NCI-H460 (cell line): Measurements from ENCODE around the gene FUT7. TPM values are rescaled to one million over a fixed set of nuclear protein-coding genes. Genes with fewer than 3 reads are reported as not detected.

Experiments
- DNase-seq: peaks from one replicate; pipeline ENCODE4 v3.0.0-alpha.2; 2016; ENCODE audit warnings: low read depth; ENCODE audit errors: extremely low read depth
- total RNA-seq: library from RNA; depleted of rRNA; stranded (reverse); fragments of >200 nt; shearing (Covaris generic); gene quantifications from 2 replicates; pipeline ENCODE4 v1.2.3, GENCODE V29; 2014; rRNA removed

FUT7 gene
- total RNA-seq, 1 experiment from 2014 or later: not detected

- no peak for DNase-seq
Observed at GRCh38 chr9:136985027-136985602, 46.8 kb downstream of the FUT7 start.

DNA sequence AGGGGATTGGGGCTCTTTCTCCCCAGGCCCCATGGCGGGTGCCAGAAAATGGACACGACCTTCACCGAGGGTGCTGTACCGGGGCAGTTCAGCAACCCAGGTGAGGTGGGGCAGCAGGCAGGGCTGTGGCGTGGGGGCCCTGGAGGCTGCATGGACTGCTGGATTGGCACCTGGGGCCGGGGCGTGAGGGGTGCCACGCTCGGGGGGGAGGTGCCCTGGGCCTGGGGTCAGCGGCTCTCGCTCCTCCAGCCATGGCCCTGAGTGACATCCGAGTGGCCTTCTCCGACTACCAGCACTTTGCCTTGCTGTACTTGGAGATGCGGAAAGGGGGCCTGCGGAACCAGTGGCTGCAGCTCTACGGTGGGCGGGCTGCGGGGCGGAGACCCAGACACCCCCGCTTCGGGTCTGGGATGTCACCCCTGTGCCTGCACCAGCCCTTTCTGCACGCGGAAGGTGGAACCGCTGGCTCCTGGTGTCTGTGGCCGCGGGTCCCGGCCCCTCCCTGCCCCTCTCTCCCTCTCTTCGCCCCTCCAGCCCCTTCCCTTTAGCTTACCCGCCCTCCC lies 47.3 kb downstream of the FUT7 start:
- no peak for DNase-seq

DNA sequence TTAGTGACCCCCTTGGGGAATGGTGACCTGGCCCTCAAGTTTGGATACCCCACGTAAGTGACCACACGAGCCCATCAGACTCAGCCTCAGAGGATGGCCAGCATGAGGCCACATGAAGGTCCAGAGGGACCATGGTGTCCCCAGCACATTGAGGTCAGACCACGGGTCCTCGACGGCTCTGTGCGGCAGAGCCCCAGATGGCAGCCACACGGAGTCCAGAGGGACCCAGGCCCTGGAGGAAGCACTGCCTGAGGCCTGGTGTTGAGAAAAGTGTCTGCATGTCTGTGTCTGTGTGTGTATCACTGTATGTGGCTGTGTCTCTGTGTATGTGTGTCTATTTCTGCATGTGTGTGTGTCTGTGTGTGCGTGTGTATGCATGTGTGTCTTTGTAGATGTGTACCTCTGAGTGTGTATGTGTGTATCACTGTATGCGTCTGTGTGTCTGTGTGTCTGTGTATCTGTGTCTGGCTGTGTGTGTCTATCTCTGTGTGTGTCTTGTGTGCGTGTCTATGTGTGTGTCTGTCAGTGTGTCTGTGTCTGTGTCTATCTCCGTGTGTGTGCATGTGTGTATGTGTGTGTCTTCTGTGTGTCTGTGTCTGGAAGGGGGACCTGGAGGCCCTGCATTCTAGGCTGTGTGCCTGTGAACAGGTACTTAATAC lies 48.1 kb downstream of the FUT7 start:
- no peak for DNase-seq

- DNase-seq: no peak
Observed at GRCh38 chr9:136983167-136983566, 48.7 kb downstream of the FUT7 start.

GRCh38 chr9:136982232-136983051 lies 49.4 kb downstream of the FUT7 start, which contains the start of gene LCNL1:
LCNL1 (plus strand) TSS chr9:136982993; CDS start chr9:136983587, 594 bp downstream.
- DNase-seq: no peak

- DNase-seq: no peak
Observed at GRCh38 chr9:136981588-136982231, 50.2 kb downstream of the FUT7 start.

DNA sequence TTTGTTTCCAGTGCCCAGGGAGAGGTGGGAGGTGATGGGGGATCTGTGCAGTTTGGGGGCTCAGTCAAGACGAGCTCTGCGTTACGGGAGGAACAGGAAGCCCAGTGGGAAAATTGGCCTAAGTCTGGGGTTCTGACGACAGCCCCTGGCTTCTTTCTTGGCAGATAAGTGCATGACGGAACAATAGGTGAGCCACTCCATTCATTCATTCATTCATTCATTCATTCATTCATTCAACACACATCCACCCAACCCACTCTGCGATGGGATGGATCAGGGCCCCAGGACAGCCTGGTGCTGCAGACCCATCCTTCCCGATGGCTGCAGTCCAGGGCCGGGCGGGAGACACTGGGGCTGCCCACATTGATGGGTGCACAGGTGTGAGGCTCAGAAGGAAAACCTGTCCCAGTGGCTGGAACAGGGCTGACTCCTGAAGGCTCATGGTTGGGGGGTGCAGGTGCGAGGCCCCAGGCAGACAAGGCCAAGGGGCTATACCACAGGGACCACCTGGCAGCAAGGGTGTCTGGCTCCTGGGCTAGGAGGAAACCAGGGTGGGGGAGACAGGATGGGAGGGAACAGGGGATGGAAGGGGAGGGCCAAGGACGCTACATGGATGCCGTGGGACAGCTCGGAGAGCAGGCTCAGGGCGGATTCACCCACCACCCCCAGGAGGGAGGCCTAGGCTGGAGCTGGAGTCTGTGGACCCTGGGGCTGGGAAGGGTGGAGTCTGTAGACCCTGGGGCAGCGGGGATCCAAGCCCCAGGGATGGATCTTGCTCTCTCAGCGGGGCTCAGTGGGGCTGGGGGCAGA lies 51.0 kb downstream of the FUT7 start:
- no peak for DNase-seq

Other genes starting within 250 kb of the FUT7 start
- gene TMEM141, start 240.7 kb downstream of the FUT7 start, total RNA-seq: 24.0 and 27.6 TPM in 2 replicates
- 1.7 and 1.8 TPM in 2 replicates for gene CCDC183, start 235.8 kb downstream of the FUT7 start, total RNA-seq
- gene RABL6, start 224.1 kb downstream of the FUT7 start, total RNA-seq: 59.4 and 69.4 TPM in 2 replicates
- 2.6 and 2.7 TPM in 2 replicates for gene AJM1, start 189.6 kb downstream of the FUT7 start, total RNA-seq
- gene PHPT1, start 182.7 kb downstream of the FUT7 start, total RNA-seq: 132 and 134 TPM in 2 replicates
- gene MAMDC4, start 179.7 kb downstream of the FUT7 start, total RNA-seq: 4.4 and 4.5 TPM in 2 replicates
- 309 and 321 TPM in 2 replicates for gene EDF1, start 165.8 kb downstream of the FUT7 start, total RNA-seq
- 12.1 and 17.9 TPM in 2 replicates for gene TRAF2, start 145.6 kb downstream of the FUT7 start, total RNA-seq
- gene FBXW5, start 87.3 kb downstream of the FUT7 start, total RNA-seq: 93.0 and 112 TPM in 2 replicates
- gene C8G, start 86.8 kb downstream of the FUT7 start, total RNA-seq: 0.92 TPM in 1 of 2 replicates, not detected in the other
- gene LCN12, start 79.8 kb downstream of the FUT7 start, total RNA-seq: 1.2 and 1.5 TPM in 2 replicates
- not detected in 2 replicates for gene PTGDS, start 54.6 kb downstream of the FUT7 start, total RNA-seq
- not detected in 2 replicates for gene LCNL1, start 49.1 kb downstream of the FUT7 start, total RNA-seq
- gene PAXX, start 39.7 kb downstream of the FUT7 start, total RNA-seq: 35.4 and 39.4 TPM in 2 replicates
- gene CLIC3, start 35.5 kb downstream of the FUT7 start, total RNA-seq: 0.17 TPM in 1 of 2 replicates, not detected in the other
- 21.0 and 25.0 TPM in 2 replicates for gene ABCA2, start 3.9 kb downstream of the FUT7 start, total RNA-seq
- 30.3 and 35.5 TPM in 2 replicates for gene NPDC1, start 14.1 kb upstream of the FUT7 start, total RNA-seq
- gene ENTPD2, start 22.0 kb upstream of the FUT7 start, total RNA-seq: not detected in 2 replicates
- gene SAPCD2, start 38.5 kb upstream of the FUT7 start, total RNA-seq: 32.4 and 43.6 TPM in 2 replicates
- gene UAP1L1, start 45.4 kb upstream of the FUT7 start, total RNA-seq: 3.6 and 4.0 TPM in 2 replicates
- 53.6 and 55.5 TPM in 2 replicates for gene MAN1B1, start 54.9 kb upstream of the FUT7 start, total RNA-seq
- 111 and 116 TPM in 2 replicates for gene DPP7, start 82.6 kb upstream of the FUT7 start, total RNA-seq
- gene GRIN1, start 107.1 kb upstream of the FUT7 start, total RNA-seq: not detected in 2 replicates
- not detected in 2 replicates for gene LRRC26, start 138.0 kb upstream of the FUT7 start, total RNA-seq
- not detected in 2 replicates for gene TMEM210, start 140.0 kb upstream of the FUT7 start, total RNA-seq
- gene ANAPC2, start 156.5 kb upstream of the FUT7 start, total RNA-seq: 11.0 and 16.1 TPM in 2 replicates
- 59.3 and 66.1 TPM in 2 replicates for gene SSNA1, start 156.6 kb upstream of the FUT7 start, total RNA-seq
- gene TPRN, start 168.7 kb upstream of the FUT7 start, total RNA-seq: 7.4 and 8.2 TPM in 2 replicates
- gene TMEM203, start 173.6 kb upstream of the FUT7 start, total RNA-seq: 38.8 and 39.8 TPM in 2 replicates
- gene NDOR1, start 173.6 kb upstream of the FUT7 start, total RNA-seq: 11.1 and 13.5 TPM in 2 replicates
- gene RNF208, start 190.2 kb upstream of the FUT7 start, total RNA-seq: 0.37 and 0.40 TPM in 2 replicates
- 0.59 and 1.4 TPM in 2 replicates for gene CYSRT1, start 193.1 kb upstream of the FUT7 start, total RNA-seq
- not detected in 2 replicates for gene RNF224, start 195.4 kb upstream of the FUT7 start, total RNA-seq
- not detected in 2 replicates for gene SLC34A3, start 198.8 kb upstream of the FUT7 start, total RNA-seq
- 167 and 171 TPM in 2 replicates for gene TUBB4B, start 209.2 kb upstream of the FUT7 start, total RNA-seq
- gene STPG3, start 219.2 kb upstream of the FUT7 start, total RNA-seq: not detected in 2 replicates
- gene NELFB, start 223.2 kb upstream of the FUT7 start, total RNA-seq: 41.5 and 43.8 TPM in 2 replicates
- gene TOR4A, start 245.6 kb upstream of the FUT7 start, total RNA-seq: 30.5 and 32.0 TPM in 2 replicates